Adipocyte (in vitro differentiated cells): Measurements from ENCODE around the gene BACH2.

Source experiments
- DNase-seq: peaks from one replicate; pipeline ENCODE4 v3.0.0-alpha.2; 2015; ENCODE audit warnings: low read depth
- H3K27me3 ChIP-seq: replicated peaks from 2 replicates; pipeline ENCODE4 v1.7.0; 2013; ENCODE audit warnings: mild to moderate bottlenecking, low read length, moderate library complexity; ENCODE audit not compliant: control insufficient read depth, insufficient read depth
- H3K36me3 ChIP-seq: 2 replicates; pipeline ENCODE4 v1.7.0; 2013; ENCODE audit warnings: low read length, mild to moderate bottlenecking, moderate library complexity; ENCODE audit not compliant: control insufficient read depth, insufficient read depth, severe bottlenecking
- H3K4me1 ChIP-seq: 2 replicates; pipeline ENCODE4 v1.7.0; 2013; ENCODE audit warnings: mild to moderate bottlenecking, low read length, moderate library complexity; ENCODE audit not compliant: control insufficient read depth, insufficient read depth
- H3K4me3 ChIP-seq: 2 replicates; pipeline ENCODE4 v1.7.0; 2013; ENCODE audit warnings: mild to moderate bottlenecking, low read length, moderate library complexity
- H3K9ac ChIP-seq: 2 replicates; pipeline ENCODE4 v1.7.0; 2013; ENCODE audit warnings: mild to moderate bottlenecking, low read length, moderate library complexity
- H3K9me3 ChIP-seq: 2 replicates; pipeline ENCODE4 v1.7.0; 2013; ENCODE audit warnings: mild to moderate bottlenecking, low read length, moderate library complexity; ENCODE audit not compliant: control insufficient read depth

Gene BACH2

GRCh38 chr6:89928604-89929003 lies 368.0 kb downstream of the BACH2 start:
- no peaks in the 10 kb centered on the region for H3K9me3 ChIP-seq
- H3K4me3 ChIP-seq, result no peak overlapping the region
- no peaks in the 10 kb centered on the region for H3K4me1 ChIP-seq
- H3K9ac ChIP-seq, result no peak overlapping the region
- H3K36me3 ChIP-seq, result no peaks in the 10 kb centered on the region
- no peaks in the 10 kb centered on the region for H3K27me3 ChIP-seq
- peak; percentile 17 for DNase-seq

- H3K9ac ChIP-seq, result no peak overlapping the region
- H3K27me3 ChIP-seq, result no peaks in the 10 kb centered on the region
- no peak overlapping the region for H3K4me3 ChIP-seq
- no peak for DNase-seq
- no peaks in the 10 kb centered on the region for H3K4me1 ChIP-seq
- no peaks in the 10 kb centered on the region for H3K36me3 ChIP-seq
- H3K9me3 ChIP-seq, result no peaks in the 10 kb centered on the region
Measured at GRCh38 chr6:89927791-89928550, 368.7 kb downstream of the BACH2 start.

GRCh38 chr6:89927264-89927663 lies 369.4 kb downstream of the BACH2 start:
- Histone ChIP-seq H3K4me1 (no peaks in the 10 kb centered on the region), H3K27me3 (no peaks in the 10 kb centered on the region), H3K9me3 (no peaks in the 10 kb centered on the region), H3K36me3 (no peaks in the 10 kb centered on the region), H3K4me3 (no peak overlapping the region), H3K9ac (no peak overlapping the region)
- no peak for DNase-seq

GRCh38 chr6:89925826-89926225 lies 370.8 kb downstream of the BACH2 start:
- H3K4me1 ChIP-seq, result peaks cover 3% of the 10 kb centered on the region
- H3K4me3 ChIP-seq, result no peak overlapping the region
- H3K36me3 ChIP-seq, result no peaks in the 10 kb centered on the region
- peaks cover 6% of the 10 kb centered on the region for H3K27me3 ChIP-seq
- no peak overlapping the region for H3K9ac ChIP-seq
- no peak for DNase-seq
- H3K9me3 ChIP-seq, result no peaks in the 10 kb centered on the region

GRCh38 chr6:89924231-89924630 lies 372.4 kb downstream of the BACH2 start:
- peaks cover 6% of the 10 kb centered on the region for H3K27me3 ChIP-seq
- no peak overlapping the region for H3K9ac ChIP-seq
- peaks cover 3% of the 10 kb centered on the region for H3K4me1 ChIP-seq
- no peak for DNase-seq
- no peaks in the 10 kb centered on the region for H3K9me3 ChIP-seq
- no peak overlapping the region for H3K4me3 ChIP-seq
- no peaks in the 10 kb centered on the region for H3K36me3 ChIP-seq

GRCh38 chr6:89921691-89922090 lies 375.0 kb downstream of the BACH2 start:
- Histone ChIP-seq H3K4me3 (no peak overlapping the region), H3K36me3 (no peaks in the 10 kb centered on the region), H3K9ac (no peak overlapping the region), H3K4me1 (peaks cover 3% of the 10 kb centered on the region), H3K27me3 (peaks cover 9% of the 10 kb centered on the region), H3K9me3 (peaks cover 6% of the 10 kb centered on the region)
- DNase-seq, result no peak

GRCh38 chr6:89921197-89921596 lies 375.4 kb downstream of the BACH2 start:
- H3K9ac ChIP-seq, result no peak overlapping the region
- H3K4me3 ChIP-seq, result no peak overlapping the region
- no peak for DNase-seq
- H3K9me3 ChIP-seq, result peaks cover 11% of the 10 kb centered on the region
- peaks cover 3% of the 10 kb centered on the region for H3K4me1 ChIP-seq
- H3K36me3 ChIP-seq, result no peaks in the 10 kb centered on the region
- H3K27me3 ChIP-seq, result peaks cover 9% of the 10 kb centered on the region

DNA sequence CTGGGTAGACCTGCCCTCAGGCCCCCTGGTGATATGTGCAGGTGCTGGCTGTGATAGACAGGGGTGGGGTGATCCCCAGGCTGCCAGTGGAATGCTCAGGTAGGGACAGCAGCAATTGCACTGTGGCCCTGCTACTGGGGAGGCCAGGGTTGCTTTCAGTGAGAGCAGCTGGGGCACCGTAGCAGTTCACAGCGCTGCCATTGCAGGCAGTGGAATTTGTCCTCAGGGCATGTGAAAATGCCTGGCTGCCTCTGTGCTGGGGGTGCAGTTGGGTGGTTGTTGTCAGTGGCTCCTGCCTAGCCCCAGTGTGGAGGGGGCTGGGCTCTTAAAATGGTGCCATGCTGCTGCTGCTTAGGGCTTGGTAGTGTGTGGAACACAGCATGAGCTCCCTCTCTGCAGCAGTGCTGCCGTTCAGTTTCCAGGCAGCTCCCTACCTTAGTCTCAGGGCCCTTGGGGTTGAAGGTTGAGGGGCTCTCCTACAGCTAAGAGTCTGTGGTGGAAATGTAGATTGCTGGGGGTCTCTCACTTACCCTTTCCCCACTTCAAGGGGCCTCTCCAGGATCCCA lies 378.8 kb downstream of the BACH2 start:
- H3K4me1 ChIP-seq, result peaks cover 3% of the 10 kb centered on the region
- H3K36me3 ChIP-seq, result no peaks in the 10 kb centered on the region
- peaks cover 22% of the 10 kb centered on the region for H3K9me3 ChIP-seq
- peaks cover 9% of the 10 kb centered on the region for H3K27me3 ChIP-seq
- no peak overlapping the region for H3K4me3 ChIP-seq
- no peak overlapping the region for H3K9ac ChIP-seq
- no peak for DNase-seq

DNA sequence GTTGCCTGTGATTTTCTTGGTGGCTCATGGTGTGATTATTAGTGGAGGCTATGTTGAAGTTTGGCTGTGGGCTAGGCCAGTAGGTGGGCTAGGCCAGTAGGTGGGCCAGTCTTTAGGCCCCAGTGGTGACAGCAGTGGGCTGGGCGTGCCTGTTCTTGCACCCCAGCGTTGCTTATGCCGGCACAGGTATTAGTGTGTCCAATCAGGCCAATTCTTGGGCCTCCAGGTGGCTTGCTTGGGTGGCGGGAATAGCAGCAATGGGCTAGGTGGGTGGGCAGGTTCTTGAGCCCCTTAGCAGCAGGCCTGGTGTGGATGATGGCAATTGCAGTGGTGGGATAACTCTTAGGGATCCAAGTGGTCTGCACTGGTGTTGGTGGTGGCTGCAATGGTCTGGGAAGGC lies 379.4 kb downstream of the BACH2 start:
- H3K27me3 ChIP-seq, result peaks cover 9% of the 10 kb centered on the region
- no peak overlapping the region for H3K4me3 ChIP-seq
- no peaks in the 10 kb centered on the region for H3K36me3 ChIP-seq
- no peak for DNase-seq
- H3K9ac ChIP-seq, result no peak overlapping the region
- H3K4me1 ChIP-seq, result peaks cover 3% of the 10 kb centered on the region
- peaks cover 22% of the 10 kb centered on the region for H3K9me3 ChIP-seq

GRCh38 chr6:89916136-89916920 lies 380.3 kb downstream of the BACH2 start:
- H3K4me1 ChIP-seq, result no peaks in the 10 kb centered on the region
- DNase-seq, result no peak
- H3K27me3 ChIP-seq, result peaks cover 5% of the 10 kb centered on the region
- peaks cover 22% of the 10 kb centered on the region for H3K9me3 ChIP-seq
- H3K9ac ChIP-seq, result no peak overlapping the region
- H3K36me3 ChIP-seq, result no peaks in the 10 kb centered on the region
- no peak overlapping the region for H3K4me3 ChIP-seq

DNA sequence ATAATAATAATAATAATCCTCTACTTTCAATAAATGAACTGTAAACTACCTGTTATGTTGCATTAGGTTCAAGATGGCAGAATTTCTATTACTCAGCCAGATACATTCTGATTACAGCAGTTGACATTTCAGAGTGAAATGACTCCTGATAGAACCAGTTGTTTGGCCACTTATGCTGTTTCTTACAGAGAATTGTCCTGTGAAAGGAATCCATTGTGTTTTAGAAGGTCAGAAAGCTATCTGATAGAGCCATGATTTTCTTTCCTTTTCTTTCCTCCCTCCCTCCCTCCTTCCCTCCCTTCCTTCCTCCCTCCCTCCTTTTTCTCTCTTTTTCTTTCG lies 385.8 kb downstream of the BACH2 start:
- no peaks in the 10 kb centered on the region for H3K4me1 ChIP-seq
- no peaks in the 10 kb centered on the region for H3K27me3 ChIP-seq
- no peak overlapping the region for H3K9ac ChIP-seq
- no peaks in the 10 kb centered on the region for H3K36me3 ChIP-seq
- DNase-seq, result no peak
- no peak overlapping the region for H3K4me3 ChIP-seq
- H3K9me3 ChIP-seq, result peaks cover 8% of the 10 kb centered on the region
